Measurements from ENCODE around the gene CRKL. TPM values are rescaled to one million over a fixed set of nuclear protein-coding genes. Genes with fewer than 3 reads are reported as not detected.

The CRKL gene
- total RNA-seq, 1 donor from 2014 or later: 59.1 TPM

- no peak for DNase-seq (ENCODE audit: low spot score)
- H3K27me3 Mint-ChIP-seq (ENCODE audit: unreplicated experiment): peaks cover 21% of the 10 kb centered on the region
- H3K9me3 Mint-ChIP-seq (ENCODE audit: unreplicated experiment): no peaks in the 10 kb centered on the region
- no peaks in the 10 kb centered on the region for H3K36me3 Mint-ChIP-seq (ENCODE audit: low read depth, unreplicated experiment)
- TF ChIP-seq, protein P1, sequence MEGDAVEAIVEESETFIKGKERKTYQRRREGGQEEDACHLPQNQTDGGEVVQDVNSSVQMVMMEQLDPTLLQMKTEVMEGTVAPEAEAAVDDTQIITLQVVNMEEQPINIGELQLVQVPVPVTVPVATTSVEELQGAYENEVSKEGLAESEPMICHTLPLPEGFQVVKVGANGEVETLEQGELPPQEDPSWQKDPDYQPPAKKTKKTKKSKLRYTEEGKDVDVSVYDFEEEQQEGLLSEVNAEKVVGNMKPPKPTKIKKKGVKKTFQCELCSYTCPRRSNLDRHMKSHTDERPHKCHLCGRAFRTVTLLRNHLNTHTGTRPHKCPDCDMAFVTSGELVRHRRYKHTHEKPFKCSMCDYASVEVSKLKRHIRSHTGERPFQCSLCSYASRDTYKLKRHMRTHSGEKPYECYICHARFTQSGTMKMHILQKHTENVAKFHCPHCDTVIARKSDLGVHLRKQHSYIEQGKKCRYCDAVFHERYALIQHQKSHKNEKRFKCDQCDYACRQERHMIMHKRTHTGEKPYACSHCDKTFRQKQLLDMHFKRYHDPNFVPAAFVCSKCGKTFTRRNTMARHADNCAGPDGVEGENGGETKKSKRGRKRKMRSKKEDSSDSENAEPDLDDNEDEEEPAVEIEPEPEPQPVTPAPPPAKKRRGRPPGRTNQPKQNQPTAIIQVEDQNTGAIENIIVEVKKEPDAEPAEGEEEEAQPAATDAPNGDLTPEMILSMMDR (IDR thresholded peaks at IDR 0.05; ENCODE audit: unreplicated experiment): no peak
- no peak overlapping the region for H3K4me3 Mint-ChIP-seq (ENCODE audit: unreplicated experiment)
- H3K4me1 Mint-ChIP-seq (ENCODE audit: unreplicated experiment): peaks cover 5% of the 10 kb centered on the region
- H3K27ac Mint-ChIP-seq (ENCODE audit: unreplicated experiment): no peak overlapping the region
Observed at GRCh38 chr22:20965104-20965887, 48.1 kb downstream of the CRKL start.

- no peak overlapping the region for H3K27ac Mint-ChIP-seq (ENCODE audit: unreplicated experiment)
- H3K9me3 Mint-ChIP-seq (ENCODE audit: unreplicated experiment): no peaks in the 10 kb centered on the region
- H3K4me1 Mint-ChIP-seq (ENCODE audit: unreplicated experiment): peaks cover 5% of the 10 kb centered on the region
- TF ChIP-seq, protein P1 (IDR thresholded peaks at IDR 0.05; ENCODE audit: unreplicated experiment): no peak
- no peak for DNase-seq (ENCODE audit: low spot score)
- H3K4me3 Mint-ChIP-seq (ENCODE audit: unreplicated experiment): no peak overlapping the region
- no peaks in the 10 kb centered on the region for H3K36me3 Mint-ChIP-seq (ENCODE audit: low read depth, unreplicated experiment)
- H3K27me3 Mint-ChIP-seq (ENCODE audit: unreplicated experiment): peaks cover 21% of the 10 kb centered on the region
Observed at GRCh38 chr22:20965888-20966855, 49.0 kb downstream of the CRKL start.

DNA sequence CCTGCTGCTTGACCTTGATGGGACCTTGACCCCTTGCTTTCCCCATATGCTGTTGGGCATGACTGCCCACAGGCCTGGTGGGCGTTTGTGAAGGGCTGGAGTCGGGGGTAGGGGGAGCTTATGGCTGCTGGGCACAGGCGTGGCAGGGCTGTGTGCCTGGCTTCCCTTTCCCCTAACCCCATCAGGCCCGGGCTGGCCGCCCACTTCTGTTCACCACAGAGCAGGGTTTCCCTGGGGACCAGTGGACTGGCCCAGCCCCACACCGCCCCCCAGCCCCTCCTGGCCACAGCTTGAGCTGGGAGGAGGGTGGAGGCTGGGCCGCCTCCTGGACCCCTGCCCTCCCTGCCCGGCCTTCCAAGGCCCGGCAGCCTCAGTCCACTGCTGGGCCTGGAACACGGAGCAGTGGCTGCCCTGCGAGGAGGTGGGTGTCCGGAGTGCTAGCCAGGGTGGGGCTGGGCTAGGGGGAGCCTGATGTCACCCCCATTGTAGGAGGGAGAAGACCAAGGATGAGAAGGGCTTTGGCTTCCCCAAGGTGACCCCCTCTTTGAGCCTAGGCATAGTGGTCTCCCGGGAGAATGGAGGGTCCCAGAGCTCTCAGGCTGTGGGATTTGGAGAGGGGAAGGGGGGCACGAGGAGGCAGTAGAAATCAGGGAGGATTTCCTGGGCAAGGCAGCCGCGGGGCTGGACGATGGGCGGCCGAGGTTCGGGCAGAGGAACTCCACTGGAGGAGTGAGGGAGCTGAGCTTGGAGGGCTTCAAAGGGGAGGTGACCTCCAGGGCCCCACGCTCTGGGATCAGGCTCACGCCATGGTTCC lies 49.9 kb downstream of the CRKL start, which contains the start of gene AIFM3:
TSS of gene AIFM3 (plus strand) at position 373 of the 814 bp plus-strand sequence. CDS start 690 bp downstream, outside the sequence.
- DNase-seq (ENCODE audit: low spot score): no peak
- peaks cover 5% of the 10 kb centered on the region for H3K4me1 Mint-ChIP-seq (ENCODE audit: unreplicated experiment)
- H3K27ac Mint-ChIP-seq (ENCODE audit: unreplicated experiment): no peak within 1 kb of the TSS
- H3K9me3 Mint-ChIP-seq (ENCODE audit: unreplicated experiment): no peaks in the 10 kb centered on the region
- TF ChIP-seq, protein P1 (IDR thresholded peaks at IDR 0.05; ENCODE audit: unreplicated experiment): no peak
- peaks cover 21% of the 10 kb centered on the region for H3K27me3 Mint-ChIP-seq (ENCODE audit: unreplicated experiment)
- H3K36me3 Mint-ChIP-seq (ENCODE audit: low read depth, unreplicated experiment): no peaks in the 10 kb centered on the region
- no peak within 1 kb of the TSS for H3K4me3 Mint-ChIP-seq (ENCODE audit: unreplicated experiment)

DNA sequence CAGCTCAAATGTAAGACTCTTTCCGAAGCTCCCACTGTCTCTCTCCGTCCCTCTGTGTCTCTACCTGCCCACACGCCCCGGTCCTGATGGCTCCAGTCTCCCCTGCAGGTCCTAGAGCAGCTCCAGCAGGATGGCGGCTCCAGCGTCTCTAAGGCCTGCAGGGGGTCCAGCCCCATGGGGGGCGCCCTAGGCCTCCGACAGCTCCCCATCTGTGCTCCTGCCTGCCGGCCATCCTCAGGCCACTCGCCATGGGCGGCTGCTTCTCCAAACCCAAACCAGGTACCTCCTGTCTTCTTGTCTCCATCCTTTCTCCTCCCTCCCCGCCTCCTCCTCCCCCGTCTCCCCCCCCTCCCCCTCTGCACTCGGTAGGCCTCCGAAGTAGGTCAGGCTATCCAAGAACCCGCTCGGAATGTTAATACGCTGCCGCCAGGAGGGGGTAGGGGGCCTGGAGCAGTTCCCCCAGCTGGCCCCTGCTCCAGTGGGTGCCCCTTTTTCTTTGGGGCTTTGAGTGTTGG lies 50.5 kb downstream of the CRKL start:
- no peaks in the 10 kb centered on the region for H3K9me3 Mint-ChIP-seq (ENCODE audit: unreplicated experiment)
- H3K4me1 Mint-ChIP-seq (ENCODE audit: unreplicated experiment): peaks cover 5% of the 10 kb centered on the region
- no peak overlapping the region for H3K27ac Mint-ChIP-seq (ENCODE audit: unreplicated experiment)
- TF ChIP-seq, protein P1 (IDR thresholded peaks at IDR 0.05; ENCODE audit: unreplicated experiment): no peak
- no peaks in the 10 kb centered on the region for H3K36me3 Mint-ChIP-seq (ENCODE audit: low read depth, unreplicated experiment)
- no peak overlapping the region for H3K4me3 Mint-ChIP-seq (ENCODE audit: unreplicated experiment)
- peaks cover 21% of the 10 kb centered on the region for H3K27me3 Mint-ChIP-seq (ENCODE audit: unreplicated experiment)
- no peak for DNase-seq (ENCODE audit: low spot score)

All from endothelial cell (in vitro differentiated cells).